Trophoblast cell (in vitro differentiated cells and primary cell): Measurements from ENCODE around the gene ARHGAP26.

Source experiments
- DNase-seq, 2 donors: peaks; one replicate each; pipeline ENCODE4 v3.0.0-alpha.2; 2016
- H2AFZ ChIP-seq: 2 replicates; pipeline ENCODE4 v1.6.1; 2013; ENCODE audit warnings: low read length, moderate library complexity, mild to moderate bottlenecking; ENCODE audit not compliant: insufficient read depth, poor library complexity
- H2AK5ac ChIP-seq: 2 replicates; pipeline ENCODE4 v1.6.1; 2013; ENCODE audit warnings: mild to moderate bottlenecking, low read length
- H2BK120ac ChIP-seq: 2 replicates; pipeline ENCODE4 v1.6.1; 2013; ENCODE audit warnings: low read length, mild to moderate bottlenecking, moderate library complexity; ENCODE audit not compliant: insufficient read depth, poor library complexity
- H2BK12ac ChIP-seq: 2 replicates; pipeline ENCODE4 v1.6.1; 2013; ENCODE audit warnings: mild to moderate bottlenecking, low read length, moderate library complexity
- H2BK5ac ChIP-seq: 2 replicates; pipeline ENCODE4 v1.6.1; 2013; ENCODE audit warnings: low read length, low read depth, moderate library complexity, mild to moderate bottlenecking; ENCODE audit not compliant: poor library complexity
- H3K14ac ChIP-seq: 2 replicates; pipeline ENCODE4 v1.6.1; 2013; ENCODE audit warnings: mild to moderate bottlenecking, low read length
- H3K18ac ChIP-seq: 2 replicates; pipeline ENCODE4 v1.6.1; 2013; ENCODE audit warnings: mild to moderate bottlenecking, low read length
- H3K23ac ChIP-seq: 2 replicates; pipeline ENCODE4 v1.6.1; 2013; ENCODE audit warnings: low read length
- H3K27ac ChIP-seq: 2 replicates; pipeline ENCODE4 v1.5.1; 2013; ENCODE audit warnings: low read depth, mild to moderate bottlenecking, inconsistent platforms, low read length, moderate library complexity
- H3K27me3 ChIP-seq: 2 replicates; pipeline ENCODE4 v1.6.1; 2013; ENCODE audit warnings: inconsistent platforms, mild to moderate bottlenecking, low read length, moderate library complexity; ENCODE audit not compliant: insufficient read depth
- H3K36me3 ChIP-seq, 2 experiments: 1 replicate in 1 of 2; 2 replicates in 1 of 2; pipeline ENCODE4 v1.6.1; 2013; ENCODE audit warnings: low read length in 2 of 2, mild to moderate bottlenecking in 2 of 2, moderate library complexity in 1 of 2; ENCODE audit not compliant: insufficient read depth in 2 of 2, control insufficient read depth in 1 of 2
- H3K4ac ChIP-seq: 2 replicates; pipeline ENCODE4 v1.6.1; 2013; ENCODE audit warnings: low read depth, mild to moderate bottlenecking, low read length, moderate library complexity
- H3K4me1 ChIP-seq, 2 experiments: 1 replicate in 1 of 2; 2 replicates in 1 of 2; pipeline ENCODE4 v1.6.1; 2013; ENCODE audit warnings: low read length in 2 of 2, mild to moderate bottlenecking in 2 of 2, moderate library complexity in 1 of 2; ENCODE audit not compliant: insufficient read depth in 2 of 2, control insufficient read depth in 1 of 2
- H3K4me2 ChIP-seq: 2 replicates; pipeline ENCODE4 v1.6.1; 2013; ENCODE audit warnings: inconsistent platforms, mild to moderate bottlenecking, low read length, moderate library complexity
- H3K4me3 ChIP-seq: 2 replicates; pipeline ENCODE4 v1.5.1; 2013; ENCODE audit warnings: mild to moderate bottlenecking, low read depth, low read length, inconsistent platforms
- H3K79me1 ChIP-seq: one replicate; pipeline ENCODE4 v1.6.1; 2013; ENCODE audit warnings: low read length
- H3K79me2 ChIP-seq: 2 replicates; pipeline ENCODE4 v1.6.1; 2013; ENCODE audit warnings: low read length, mild to moderate bottlenecking; ENCODE audit not compliant: control insufficient read depth, insufficient read depth, poor library complexity
- H3K9ac ChIP-seq: 2 replicates; pipeline ENCODE4 v1.6.1; 2013; ENCODE audit warnings: mild to moderate bottlenecking, low read length
- H3K9me3 ChIP-seq: 2 replicates; pipeline ENCODE4 v1.6.1; 2013; ENCODE audit warnings: low read depth, mild to moderate bottlenecking, control low read depth, inconsistent platforms, low read length; ENCODE audit not compliant: insufficient read depth
- H4K12ac ChIP-seq: 2 replicates; pipeline ENCODE4 v1.6.1; 2013; ENCODE audit warnings: low read depth, mild to moderate bottlenecking, low read length, moderate library complexity
- H4K8ac ChIP-seq: 2 replicates; pipeline ENCODE4 v1.6.1; 2013; ENCODE audit warnings: low read depth, mild to moderate bottlenecking, low read length, moderate library complexity
- H4K91ac ChIP-seq: one replicate; pipeline ENCODE4 v1.6.1; 2013; ENCODE audit warnings: low read depth, mild to moderate bottlenecking, low read length, moderate library complexity
- WGBS: extraction: QIAGEN DNeasy Blood & Tissue Kit; methylation state at CpG from one replicate; pipeline ENCODE4 v1.1.7; 2013; ENCODE audit warnings: missing lambda C conversion rate; ENCODE audit not compliant: insufficient read length, insufficient coverage; ENCODE audit errors: extremely low coverage; 5-methylcytosine and 5-hydroxymethylcytosine counted together

Gene ARHGAP26

GRCh38 chr5:143265995-143266394 lies 495.8 kb downstream of the ARHGAP26 start:
- no CpG with 5 or more reads among the region's 2 CpGs for WGBS
- Histone ChIP-seq H3K23ac (no peak overlapping the region), H2AFZ (no peak overlapping the region), H3K9me3 (no peaks in the 10 kb centered on the region), H3K79me2 (no peaks in the 10 kb centered on the region), H3K4ac (no peak overlapping the region), H2AK5ac (no peak overlapping the region), H4K91ac (no peak overlapping the region), H2BK120ac (no peak overlapping the region), H3K14ac (no peak overlapping the region), H4K8ac (no peak overlapping the region), H3K27me3 (no peaks in the 10 kb centered on the region), H3K4me3 (no peak overlapping the region), H3K79me1 (no peaks in the 10 kb centered on the region), H3K9ac (no peak overlapping the region), H3K4me2 (no peak overlapping the region), H2BK5ac (no peak overlapping the region), H3K27ac (no peak overlapping the region), H3K36me3 (no peaks in the 10 kb centered on the region), H4K12ac (no peak overlapping the region), H3K4me1 (no peaks in the 10 kb centered on the region), H2BK12ac (no peak overlapping the region), H3K18ac (no peak overlapping the region)
- no peak for DNase-seq

- H3K9ac ChIP-seq: no peak overlapping the region
- no peak overlapping the region for H2BK5ac ChIP-seq
- H3K4ac ChIP-seq: no peak overlapping the region
- no peak overlapping the region for H4K8ac ChIP-seq
- H3K9me3 ChIP-seq: no peaks in the 10 kb centered on the region
- no peak overlapping the region for H2BK120ac ChIP-seq
- WGBS: no CpG with 5 or more reads among the region's 2 CpGs
- no peak overlapping the region for H3K18ac ChIP-seq
- H3K23ac ChIP-seq: no peak overlapping the region
- H2AFZ ChIP-seq: no peak overlapping the region
- no peak overlapping the region for H3K4me2 ChIP-seq
- H2BK12ac ChIP-seq: no peak overlapping the region
- H3K4me3 ChIP-seq: no peak overlapping the region
- H3K27me3 ChIP-seq: no peaks in the 10 kb centered on the region
- no peak for DNase-seq
- H4K91ac ChIP-seq: no peak overlapping the region
- H3K79me2 ChIP-seq: no peaks in the 10 kb centered on the region
- H3K27ac ChIP-seq: no peak overlapping the region
- no peak overlapping the region for H3K14ac ChIP-seq
- H4K12ac ChIP-seq: no peak overlapping the region
- no peaks in the 10 kb centered on the region for H3K4me1 ChIP-seq
- no peak overlapping the region for H2AK5ac ChIP-seq
- no peaks in the 10 kb centered on the region for H3K36me3 ChIP-seq
- no peaks in the 10 kb centered on the region for H3K79me1 ChIP-seq
Measured at GRCh38 chr5:143267186-143267585, 497.0 kb downstream of the ARHGAP26 start.

GRCh38 chr5:143268388-143268787 lies 498.2 kb downstream of the ARHGAP26 start:
- Histone ChIP-seq H3K4me2 (no peak overlapping the region), H3K18ac (no peak overlapping the region), H3K4me1 (no peaks in the 10 kb centered on the region), H3K79me1 (no peaks in the 10 kb centered on the region), H4K12ac (no peak overlapping the region), H3K79me2 (no peaks in the 10 kb centered on the region), H4K8ac (no peak overlapping the region), H3K36me3 (no peaks in the 10 kb centered on the region), H3K4ac (no peak overlapping the region), H2AFZ (no peak overlapping the region), H2BK12ac (no peak overlapping the region), H2BK120ac (no peak overlapping the region), H4K91ac (no peak overlapping the region), H3K9me3 (no peaks in the 10 kb centered on the region), H3K23ac (no peak overlapping the region), H3K4me3 (no peak overlapping the region), H2BK5ac (no peak overlapping the region), H3K14ac (no peak overlapping the region), H3K27me3 (no peaks in the 10 kb centered on the region), H3K9ac (no peak overlapping the region), H3K27ac (no peak overlapping the region), H2AK5ac (no peak overlapping the region)
- no CpG with 5 or more reads among the region's 2 CpGs for WGBS
- DNase-seq: no peak

- Histone ChIP-seq H2AFZ (no peak overlapping the region), H3K9ac (no peak overlapping the region), H2BK12ac (no peak overlapping the region), H2AK5ac (no peak overlapping the region), H3K27me3 (no peaks in the 10 kb centered on the region), H2BK5ac (no peak overlapping the region), H3K79me1 (no peaks in the 10 kb centered on the region), H4K91ac (no peak overlapping the region), H4K8ac (no peak overlapping the region), H3K18ac (no peak overlapping the region), H3K4me1 (no peaks in the 10 kb centered on the region), H3K36me3 (no peaks in the 10 kb centered on the region), H3K23ac (no peak overlapping the region), H3K4me2 (no peak overlapping the region), H3K27ac (no peak overlapping the region), H3K4ac (no peak overlapping the region), H2BK120ac (no peak overlapping the region), H3K4me3 (no peak overlapping the region), H3K79me2 (no peaks in the 10 kb centered on the region), H4K12ac (no peak overlapping the region), H3K9me3 (no peaks in the 10 kb centered on the region), H3K14ac (no peak overlapping the region)
- no CpG with 5 or more reads among the region's 2 CpGs for WGBS
- no peak for DNase-seq
Measured at GRCh38 chr5:143271431-143271830, 501.3 kb downstream of the ARHGAP26 start.
